GM12864 (cell line): ENCODE results near the gene KRT75.

Source experiments
- DNase-seq: peaks from one replicate; pipeline ENCODE4 v3.0.0-alpha.2; 2011; ENCODE audit warnings: low read depth
- H3K4me3 ChIP-seq: 2 replicates; pipeline ENCODE4 v1.5.1; 2011; ENCODE audit warnings: mild to moderate bottlenecking, low read depth, low read length, control low read depth
- CTCF ChIP-seq: IDR thresholded peaks from 2 replicates; pipeline ENCODE4 v1.5.1; 2011; ENCODE audit warnings: low read depth, mild to moderate bottlenecking, moderate library complexity, low read length, control low read depth, inconsistent platforms; ENCODE audit errors: missing control alignments

The KRT75 gene

GRCh38 chr12:52436000-52436827 lies 2.0 kb upstream of the KRT75 start:
- H3K4me3 ChIP-seq = no peak overlapping the region
- TF ChIP-seq CTCF = no peak
- no peak for DNase-seq

- no peak for DNase-seq
- H3K4me3 ChIP-seq = no peak overlapping the region
- TF ChIP-seq CTCF = no peak
Observed at GRCh38 chr12:52435659-52435999, 1.5 kb upstream of the KRT75 start.

GRCh38 chr12:52434760-52435530 lies 774 bp upstream of the KRT75 start:
- H3K4me3 ChIP-seq = no peak overlapping the region
- no peak for TF ChIP-seq CTCF
- no peak for DNase-seq

GRCh38 chr12:52433501-52434080 lies 580 bp downstream of the KRT75 start:
- TF ChIP-seq CTCF = no peak
- no peak overlapping the region for H3K4me3 ChIP-seq
- DNase-seq = no peak

- H3K4me3 ChIP-seq = no peak overlapping the region
- TF ChIP-seq CTCF = no peak
- no peak for DNase-seq
Observed at GRCh38 chr12:52432559-52433207, 1.5 kb downstream of the KRT75 start.

GRCh38 chr12:52428121-52428520 lies 6.0 kb downstream of the KRT75 start:
- DNase-seq = no peak
- no peak overlapping the region for H3K4me3 ChIP-seq
- no peak for TF ChIP-seq CTCF
